NCI-H774 (cell line): ENCODE data around the gene PTPN7.
"Not testable (repeated sequence)": the region's sequence is repeated elsewhere in the genome, so short reads cannot be mapped to it uniquely, and the experiment has no call there.

ENCODE experiments used
- DNase-seq: peaks from one replicate; lab custom pipeline; 2025; lab: John Stamatoyannopoulos, UW

The PTPN7 gene

DNA sequence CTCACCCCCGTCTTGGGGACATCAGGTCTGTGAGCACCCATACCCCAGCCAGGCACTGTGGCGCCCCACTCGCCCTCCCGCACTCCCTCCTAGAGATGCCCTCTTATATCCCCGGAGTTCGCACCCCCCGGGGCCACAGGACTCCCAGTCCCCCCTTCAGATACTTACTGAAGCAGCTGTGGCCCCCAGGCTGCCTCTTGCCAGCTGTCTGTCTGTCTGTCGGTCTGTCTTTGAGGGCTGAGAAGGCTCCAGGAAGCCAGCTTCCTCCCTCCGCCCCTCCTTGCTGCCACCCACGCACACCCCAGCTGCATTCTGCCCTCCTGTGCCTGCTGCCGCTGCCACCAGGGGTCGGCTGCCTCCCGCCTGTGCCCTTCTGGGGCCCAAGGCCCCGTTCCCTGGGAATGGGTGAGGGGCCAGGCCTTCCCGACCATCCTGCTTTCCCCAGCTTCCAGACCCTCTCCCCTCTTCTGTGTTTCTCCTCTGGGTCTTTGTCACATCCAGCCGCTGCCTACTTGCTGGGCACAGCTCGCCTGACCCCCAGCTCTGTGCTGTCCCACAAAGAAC lies at the start of gene PTPN7:
Gene PTPN7 (minus strand): TSS at position 226 of the 564 bp plus-strand sequence. CDS start 1,200 bp downstream, outside the sequence.
- DNase-seq: no peak

DNA sequence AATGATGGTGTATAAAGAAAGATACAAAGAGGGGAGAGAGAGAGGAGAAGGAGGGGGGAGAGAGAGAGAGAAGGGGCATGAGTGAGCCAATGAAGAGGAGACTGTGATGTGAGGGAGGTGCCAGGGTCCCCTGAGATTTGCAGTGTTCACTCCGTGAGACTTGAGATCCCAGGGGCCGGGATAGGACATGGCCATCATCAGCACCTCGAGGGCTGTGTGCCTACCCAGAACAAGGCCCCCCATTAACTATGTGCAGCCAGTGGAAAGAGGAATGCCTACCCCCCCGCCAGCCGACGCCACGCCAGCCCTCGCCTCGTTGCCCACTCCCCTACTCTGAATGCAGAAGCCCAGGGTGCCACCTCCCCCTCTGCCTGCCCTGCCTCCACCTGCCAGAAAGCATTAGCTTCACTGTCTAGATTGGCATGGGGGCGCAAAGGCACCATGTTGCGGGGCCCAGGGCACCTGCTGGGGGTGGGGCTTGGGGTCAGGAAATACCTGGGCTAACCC lies 48.0 kb upstream of the PTPN7 start:
- no peak for DNase-seq

DNA sequence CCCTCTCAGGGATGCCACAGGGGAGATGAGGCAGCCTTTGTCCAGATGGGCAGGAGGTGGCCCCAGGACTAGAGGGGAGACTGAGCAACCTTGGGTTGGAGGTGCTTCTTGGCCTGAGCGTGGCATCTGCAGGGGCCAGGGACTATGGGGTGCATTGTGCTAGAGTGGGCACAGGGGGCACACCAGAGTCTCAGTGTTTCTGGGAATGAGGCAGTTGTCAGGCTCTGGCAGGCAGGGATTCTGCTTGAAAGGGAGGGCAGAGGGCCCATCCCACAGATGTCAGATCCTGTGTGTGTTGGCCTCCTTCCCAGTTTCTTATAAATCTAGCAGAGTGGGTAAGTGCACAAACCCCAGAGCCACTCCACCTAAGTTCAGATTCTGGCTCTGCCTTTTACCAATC lies 46.9 kb upstream of the PTPN7 start:
- no peak for DNase-seq

DNA sequence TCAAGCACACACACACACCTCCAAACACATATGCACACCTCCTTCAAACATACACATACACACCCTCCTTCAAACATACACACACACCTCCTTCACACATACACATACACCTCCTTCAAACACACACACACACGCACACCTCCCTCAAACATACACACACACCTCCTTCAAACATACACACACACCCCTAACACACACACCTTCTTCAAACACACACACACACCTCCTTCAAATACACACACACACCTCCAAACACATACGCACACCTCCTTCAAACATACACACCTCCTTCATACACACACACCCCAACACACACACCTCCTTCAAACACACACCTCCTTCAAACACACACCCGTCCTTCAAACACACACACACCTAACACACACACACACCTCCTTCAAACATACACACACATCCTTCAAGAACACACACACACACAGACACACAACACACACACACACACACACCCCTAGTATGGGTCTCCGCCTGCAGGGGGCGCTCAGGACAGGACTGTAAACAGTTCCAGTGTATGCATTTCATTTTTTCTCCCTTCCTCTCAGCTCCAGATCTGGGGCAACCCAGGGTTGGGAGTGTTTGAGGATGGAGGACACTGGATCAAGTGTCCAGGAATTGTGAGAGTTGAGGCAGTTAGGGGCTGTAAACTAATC lies 45.3 kb upstream of the PTPN7 start:
- no peak for DNase-seq

DNA sequence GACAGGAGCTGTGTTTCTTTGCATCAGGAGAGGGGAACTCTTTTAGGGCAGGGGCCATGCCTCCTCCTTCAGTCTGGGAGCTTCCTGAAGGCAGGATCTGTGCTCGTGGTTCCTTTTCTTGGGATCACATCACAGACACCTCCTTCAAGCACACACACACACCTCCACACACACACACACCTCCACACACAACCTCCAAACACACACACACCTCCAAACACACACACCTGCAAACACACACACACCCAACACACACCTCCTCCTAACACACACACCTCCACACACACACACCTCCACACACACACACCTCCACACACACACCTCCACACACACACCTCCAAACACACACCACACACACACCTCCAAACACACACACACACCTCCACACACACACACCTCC lies 43.7 kb upstream of the PTPN7 start:
- no peak for DNase-seq

DNA sequence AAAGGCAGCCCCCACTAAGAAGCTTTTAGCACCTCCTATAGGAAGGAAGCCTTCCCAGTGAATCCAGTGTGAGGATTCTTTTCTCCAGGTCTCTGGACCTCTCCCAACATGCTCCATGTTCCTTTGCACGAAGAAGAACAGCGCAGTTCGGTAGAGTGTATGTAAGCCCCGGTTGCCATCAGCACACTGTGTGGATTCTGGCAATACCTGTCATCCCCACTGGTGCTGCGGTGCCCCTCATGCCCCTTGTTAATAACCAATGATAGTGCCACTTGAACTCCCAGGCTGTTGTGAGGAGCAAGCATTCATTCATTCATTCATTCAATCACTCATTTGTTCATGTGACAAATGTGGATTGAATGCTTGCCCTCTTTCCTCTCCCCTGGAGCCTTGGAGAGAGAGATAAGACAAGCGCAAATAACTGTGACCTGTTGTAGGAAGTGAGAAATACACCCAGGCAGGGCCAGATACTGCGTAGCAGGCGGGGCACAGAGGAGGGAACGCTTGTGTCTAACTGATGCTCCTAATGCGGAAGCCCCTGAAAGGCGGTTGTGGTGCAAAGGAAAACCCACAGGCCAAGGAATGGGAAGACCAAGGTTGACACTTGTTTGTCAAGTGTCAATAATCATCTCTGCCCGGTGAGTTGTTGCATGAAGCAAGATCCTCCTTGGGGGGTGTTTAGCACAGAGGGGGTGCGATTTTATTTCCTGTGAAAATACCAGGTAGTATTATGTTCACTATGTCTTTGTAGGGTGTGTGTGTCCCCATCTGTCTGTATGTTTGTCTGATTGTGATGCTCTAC lies 43.0 kb upstream of the PTPN7 start:
- DNase-seq: no peak

DNA sequence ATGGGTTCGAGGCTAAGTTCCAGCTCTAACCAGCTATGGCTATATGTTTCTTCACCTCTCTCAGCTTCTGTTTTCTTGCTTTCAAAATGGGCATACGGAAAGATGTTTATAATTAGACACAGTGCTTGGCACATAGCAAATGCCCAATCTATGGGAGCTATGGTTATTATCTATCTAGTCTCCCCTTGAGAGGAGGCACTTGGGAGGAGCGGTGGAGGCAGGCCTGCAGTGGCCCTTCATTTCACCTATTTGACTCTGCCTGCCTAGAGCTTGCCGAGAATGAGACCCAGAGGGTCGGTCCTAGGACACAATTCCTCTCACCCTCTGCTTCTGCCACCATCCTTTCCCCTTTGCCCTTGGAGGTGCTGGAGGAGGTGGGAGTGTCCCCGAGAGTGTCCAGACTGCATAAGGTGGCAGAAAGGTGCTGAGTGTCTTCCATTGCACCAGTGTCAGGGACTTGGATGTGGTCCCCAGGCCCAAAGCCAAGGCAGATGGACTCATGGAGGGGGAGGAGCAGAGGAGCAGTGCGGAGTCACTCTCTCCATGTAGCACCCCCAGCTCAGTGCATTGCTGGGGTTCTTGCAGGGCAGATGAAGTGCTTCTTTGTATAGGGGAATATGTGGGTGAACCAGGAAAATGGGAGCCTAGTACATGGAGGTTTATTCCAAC lies 42.2 kb upstream of the PTPN7 start:
- DNase-seq: no peak

DNA sequence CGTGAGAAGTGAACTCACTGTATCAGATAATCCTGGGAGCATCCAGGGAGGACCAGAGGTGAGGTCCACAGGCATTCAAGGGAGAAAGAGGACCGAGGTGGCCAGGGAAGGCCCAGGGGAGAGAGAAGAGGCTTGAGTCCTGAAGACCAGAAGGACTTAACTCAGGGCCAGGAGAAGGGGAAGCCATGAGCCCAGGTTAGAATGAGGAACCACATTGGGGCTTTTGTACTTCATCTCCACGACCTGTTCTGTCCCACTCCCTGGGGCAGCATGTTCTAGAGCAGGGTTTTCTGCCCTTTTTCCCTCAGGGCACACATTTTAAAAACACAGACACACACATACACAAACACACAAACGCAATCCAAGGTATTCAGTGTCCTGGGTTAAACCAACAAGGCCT lies 41.6 kb upstream of the PTPN7 start:
- DNase-seq: no peak

DNA sequence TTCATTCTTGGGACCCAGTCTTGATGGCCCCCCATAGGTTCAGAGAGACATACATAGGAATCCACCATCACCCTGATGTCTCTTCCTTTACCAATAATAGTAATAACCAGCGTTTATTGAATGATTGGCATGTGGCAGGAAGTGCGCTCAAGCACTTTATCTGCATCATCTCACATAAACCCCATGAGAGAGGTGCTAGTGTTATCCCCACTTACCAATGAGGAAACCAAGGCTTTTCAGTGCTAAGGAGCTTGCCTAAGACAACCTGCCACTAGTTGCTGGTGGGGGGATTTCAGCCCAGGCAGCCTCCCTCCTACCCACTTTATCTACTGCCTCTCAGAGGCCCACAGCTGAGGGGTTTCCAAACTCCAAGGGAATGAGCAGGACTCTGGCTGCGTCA lies 40.9 kb upstream of the PTPN7 start:
- DNase-seq: no peak

DNA sequence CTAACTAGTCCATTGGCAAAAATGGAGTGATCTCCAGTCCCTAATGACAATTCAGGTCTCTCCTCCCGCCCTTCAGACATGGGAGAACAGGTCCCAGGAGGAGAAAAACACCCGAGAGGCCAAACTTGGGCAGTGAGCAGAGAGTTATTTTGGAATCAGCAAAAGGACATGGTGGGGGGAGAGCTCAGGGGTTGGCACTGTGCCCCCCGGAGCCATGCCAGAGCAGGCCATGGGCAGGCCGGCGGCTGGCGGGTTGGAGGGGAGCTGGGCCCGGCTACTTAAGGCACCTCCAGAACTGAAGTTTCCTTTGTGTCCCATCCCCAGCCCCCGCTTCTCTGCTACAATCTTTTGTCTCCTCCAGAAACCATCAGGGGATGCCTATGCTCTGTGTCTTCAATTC lies 40.3 kb upstream of the PTPN7 start:
- DNase-seq: no peak

DNA sequence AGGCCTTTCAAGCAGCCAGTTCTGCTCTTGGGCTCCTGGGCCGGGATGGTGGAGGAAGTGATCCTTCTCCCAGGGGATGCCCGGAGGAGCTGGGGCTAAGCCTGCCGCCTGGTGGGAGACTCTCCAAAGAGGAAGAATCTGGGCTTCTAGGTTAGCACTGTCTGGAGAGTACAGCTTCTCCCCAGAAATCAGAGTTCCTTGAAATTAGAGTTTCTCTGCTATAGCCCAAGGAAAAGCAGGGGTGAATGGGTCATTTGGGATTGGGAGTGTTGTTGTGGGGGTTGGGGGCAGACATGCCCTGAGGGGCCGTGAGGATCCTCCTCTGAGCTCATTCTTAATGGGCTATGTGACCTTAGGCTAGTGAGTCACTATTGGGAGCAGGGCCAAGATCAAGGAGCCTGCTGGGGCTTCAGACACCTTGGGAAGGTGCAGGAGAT lies 39.7 kb upstream of the PTPN7 start:
- no peak for DNase-seq

DNA sequence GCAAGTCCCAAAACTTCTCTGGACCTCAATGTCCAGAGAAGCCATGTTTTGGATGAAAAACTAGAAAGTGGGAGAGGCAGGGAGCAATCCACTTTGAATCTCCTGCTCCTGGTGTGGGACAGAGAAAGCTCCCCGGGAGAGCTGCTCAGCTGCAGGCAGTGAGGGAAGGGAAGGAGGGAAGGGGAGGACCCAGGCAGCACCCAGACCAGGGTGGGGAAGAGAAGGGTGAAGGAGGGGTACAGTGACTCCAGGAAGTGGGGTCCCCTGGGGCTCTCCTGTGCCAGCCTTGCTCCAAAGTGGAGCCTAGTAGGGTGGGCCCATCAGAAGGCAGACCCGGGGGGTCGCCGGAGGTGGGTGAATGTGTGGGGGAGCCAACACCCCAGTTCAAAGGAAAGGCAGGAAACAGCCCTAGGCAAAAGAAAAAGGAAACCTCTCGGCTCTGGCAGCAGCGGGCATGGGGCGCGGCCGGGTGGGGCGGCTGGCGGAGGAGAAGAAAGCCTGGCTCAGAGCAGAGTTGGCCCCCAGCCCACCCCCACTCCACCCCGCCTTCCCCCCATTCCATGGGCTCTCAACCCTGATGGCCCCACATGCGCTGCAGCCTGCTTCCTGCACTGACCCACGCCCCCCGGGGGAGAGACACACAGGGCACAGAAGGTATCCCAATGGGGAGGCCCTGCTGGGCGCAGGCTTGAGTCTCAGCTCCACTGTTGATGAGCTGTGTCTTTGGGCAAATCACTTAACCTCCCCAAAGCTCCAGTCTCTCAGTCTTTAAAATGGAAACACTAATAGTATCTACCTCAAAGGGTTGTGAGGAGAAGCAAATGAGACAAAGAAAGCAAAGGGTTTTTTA lies 38.9 kb upstream of the PTPN7 start:
- no peak for DNase-seq

DNA sequence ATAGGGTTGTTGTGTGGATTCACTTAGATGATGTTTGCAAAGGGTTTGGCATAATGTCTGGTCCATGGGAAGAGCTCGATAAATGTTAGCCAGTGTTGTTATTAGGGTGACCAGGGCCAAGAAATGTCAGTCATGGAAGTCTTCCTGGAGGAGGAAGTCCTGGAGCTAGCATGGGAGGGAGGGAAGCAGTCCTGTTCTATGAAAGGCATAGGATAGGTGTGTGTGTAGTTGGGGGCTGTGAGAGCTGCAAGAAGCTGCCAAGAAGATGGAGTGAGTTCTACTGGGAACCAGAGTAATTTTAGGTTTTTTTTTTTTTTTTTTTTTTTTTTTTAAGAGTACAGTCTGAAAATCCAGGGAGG lies 37.9 kb upstream of the PTPN7 start:
- no peak for DNase-seq

DNA sequence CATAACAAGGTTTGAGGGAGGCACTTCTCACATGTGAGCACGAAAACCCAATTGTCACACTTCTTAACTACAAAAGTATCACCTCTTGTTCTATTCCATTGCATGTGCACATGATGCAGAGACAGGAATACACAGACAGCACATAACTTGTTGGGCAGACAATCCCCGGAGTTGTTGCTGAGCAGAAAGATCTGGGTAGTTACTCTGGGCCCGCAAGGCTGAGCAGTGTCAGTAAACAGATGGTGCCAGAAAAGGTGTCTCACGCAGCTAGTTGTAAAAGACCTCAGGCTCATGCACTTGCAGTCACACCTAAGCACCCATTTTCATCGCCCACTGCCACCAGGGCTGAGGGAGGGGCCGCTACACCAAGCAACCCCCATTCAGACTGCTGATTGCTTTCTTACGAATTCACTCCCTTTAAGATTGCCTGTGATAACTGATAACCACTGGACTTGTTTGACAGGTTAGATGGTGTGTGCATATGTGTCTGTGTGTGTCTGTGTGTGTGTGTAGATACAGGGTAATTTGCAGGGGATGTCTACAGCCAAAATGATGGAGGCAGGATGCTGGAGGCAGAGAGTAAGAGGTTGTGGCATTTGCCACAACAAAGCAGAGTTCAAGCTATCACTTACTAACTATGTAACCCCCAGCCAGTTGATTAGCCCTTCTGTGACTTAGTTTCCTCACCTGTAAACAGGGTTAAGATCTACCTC lies 37.4 kb upstream of the PTPN7 start:
- DNase-seq: no peak

DNA sequence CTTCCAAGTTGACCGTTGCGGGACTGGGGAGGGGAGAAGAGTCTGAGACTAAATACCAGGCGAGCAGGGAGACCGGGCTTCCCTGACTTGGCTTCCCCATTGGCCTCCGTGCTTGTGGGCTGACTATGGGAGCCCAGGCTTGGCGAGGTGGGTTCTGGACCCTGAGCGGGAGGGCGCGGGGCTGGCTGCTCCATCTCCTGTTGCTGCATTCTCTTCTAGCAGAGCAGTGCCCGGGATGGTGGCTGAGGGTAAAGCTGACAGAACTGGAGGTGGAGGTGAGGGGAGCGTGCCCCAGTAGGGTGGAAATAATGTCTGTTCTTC lies 33.9 kb upstream of the PTPN7 start:
- DNase-seq: no peak

DNA sequence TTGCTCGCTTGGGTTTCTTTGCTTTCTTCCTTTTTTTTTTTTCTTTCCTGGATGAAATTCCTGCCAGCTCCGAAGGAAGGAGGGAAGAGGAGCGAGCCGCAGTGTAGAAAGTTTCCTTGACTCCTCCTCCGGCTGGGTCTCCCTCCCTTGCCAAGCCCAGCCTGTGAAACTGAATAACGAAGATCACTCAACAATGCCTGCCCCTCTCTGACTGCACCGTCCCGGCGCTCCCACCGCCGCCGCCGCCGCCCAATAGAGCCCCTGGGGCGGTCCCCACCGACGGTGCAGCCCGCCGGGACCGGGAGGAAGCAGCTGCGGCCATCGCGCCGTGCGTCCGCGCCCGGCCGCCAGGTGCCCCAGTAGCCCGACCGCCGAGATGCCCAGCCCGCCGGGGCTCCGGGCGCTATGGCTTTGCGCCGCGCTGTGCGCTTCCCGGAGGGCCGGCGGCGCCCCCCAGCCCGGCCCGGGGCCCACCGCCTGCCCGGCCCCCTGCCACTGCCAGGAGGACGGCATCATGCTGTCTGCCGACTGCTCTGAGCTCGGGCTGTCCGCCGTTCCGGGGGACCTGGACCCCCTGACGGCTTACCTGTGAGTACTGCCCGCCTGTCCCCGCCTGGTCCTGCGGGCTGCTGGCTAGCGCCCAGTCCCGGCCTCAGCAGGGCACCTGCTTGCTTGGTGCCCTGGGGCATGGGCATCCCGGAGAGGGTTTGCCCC lies 33.4 kb upstream of the PTPN7 start, which contains the start of gene LGR6:
Gene LGR6 (plus strand): TSS at position 186 of the 714 bp plus-strand sequence. CDS start 191 bp downstream, at position 377.
- no peak for DNase-seq

DNA sequence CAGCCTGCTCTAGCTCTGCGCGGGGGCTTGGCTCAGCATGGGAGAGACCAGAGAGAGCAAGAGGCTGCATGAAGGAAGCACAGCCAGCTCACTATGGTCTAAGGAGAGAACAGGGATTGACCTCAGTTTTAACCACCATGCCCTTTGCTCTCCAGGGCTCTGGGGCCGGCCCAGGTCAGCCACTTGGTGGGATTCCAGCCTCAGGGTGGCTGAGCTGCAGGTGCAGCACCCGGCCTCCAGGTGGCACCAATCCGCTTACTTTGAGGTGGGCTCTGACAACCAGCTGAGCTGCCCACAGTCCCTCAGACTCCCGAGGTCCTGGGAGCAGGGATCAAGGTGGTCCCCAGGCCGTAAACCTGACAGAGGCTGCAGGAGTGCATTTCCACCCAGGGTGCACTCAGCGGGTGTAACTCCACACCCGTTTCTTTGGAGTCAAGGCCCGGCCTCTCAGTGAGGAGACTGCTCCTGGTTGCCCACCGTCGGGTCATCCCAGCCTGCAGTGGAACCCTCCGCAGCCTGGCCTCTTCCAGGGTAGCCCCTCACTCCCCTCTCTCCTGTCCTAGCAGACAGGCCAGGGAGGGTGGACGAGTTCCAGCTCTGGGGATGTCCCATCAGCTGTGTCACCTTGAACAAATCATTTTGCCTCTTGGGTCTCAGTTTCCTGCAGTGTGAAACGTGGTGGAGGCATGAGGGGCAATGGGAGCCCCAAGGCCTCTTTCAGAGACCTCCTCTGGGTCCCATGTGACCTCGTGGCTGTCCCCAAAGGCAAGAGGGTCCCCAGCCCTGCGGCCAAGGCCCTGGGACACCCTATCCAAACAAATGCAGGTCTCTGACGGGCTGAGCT lies 32.6 kb upstream of the PTPN7 start:
- DNase-seq: no peak

DNA sequence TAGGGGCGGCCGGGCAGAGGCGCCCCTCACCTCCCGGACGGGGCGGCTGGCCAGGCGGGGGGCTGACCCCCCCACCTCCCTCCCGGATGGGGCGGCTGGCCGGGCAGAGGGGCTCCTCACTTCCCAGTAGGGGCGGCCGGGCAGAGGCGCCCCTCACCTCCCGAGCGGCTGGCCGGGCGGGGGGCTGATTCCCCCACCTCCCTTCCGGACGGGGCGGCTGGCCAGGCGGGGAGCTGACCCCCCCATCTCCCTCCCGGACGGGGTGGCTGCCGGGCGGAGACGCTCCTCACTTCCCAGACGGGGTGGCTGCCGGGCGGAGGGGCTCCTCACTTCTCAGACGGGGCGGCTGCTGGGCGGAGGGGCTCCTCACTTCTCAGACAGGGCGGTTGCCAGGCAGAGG lies 31.0 kb upstream of the PTPN7 start:
- DNase-seq: not testable (repeated sequence)

DNA sequence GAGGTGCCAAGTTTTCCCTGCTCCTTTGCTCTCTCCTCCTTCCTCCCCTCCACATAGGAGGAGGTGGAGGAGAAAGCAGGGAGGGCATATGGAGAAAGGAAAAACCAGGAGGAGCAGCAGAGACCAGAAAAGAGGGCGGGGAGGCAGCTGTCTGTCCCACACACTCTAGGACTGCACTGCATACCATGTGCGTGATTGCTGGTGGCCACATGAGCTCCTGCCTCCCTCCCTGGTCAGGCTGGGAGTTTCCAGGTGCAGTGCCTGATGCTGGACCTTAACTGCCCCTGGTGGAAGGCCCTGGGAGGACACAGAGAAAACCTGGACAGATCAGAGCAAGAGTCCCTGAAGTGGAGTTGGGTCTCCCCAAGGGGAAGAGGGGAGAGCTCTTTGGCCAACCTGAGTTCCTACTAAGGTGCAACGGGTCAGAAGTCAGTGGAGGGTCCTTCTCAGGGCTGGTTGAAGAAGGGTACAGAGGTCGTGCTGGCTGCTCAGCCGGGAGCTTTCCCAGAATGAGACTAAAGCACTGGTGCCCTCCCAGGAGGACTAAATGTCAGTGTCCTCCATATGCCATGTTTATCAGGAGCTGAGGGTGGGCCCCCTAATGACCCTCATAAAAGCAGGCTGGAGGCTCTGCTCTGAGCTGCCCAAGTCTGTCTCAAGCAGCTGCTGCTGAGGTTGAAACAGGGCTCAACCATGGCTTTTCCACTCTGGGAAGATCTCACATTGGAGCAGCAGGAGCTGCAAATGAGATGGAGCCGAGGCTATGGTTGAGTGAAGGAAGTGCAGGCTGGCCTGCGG lies 29.7 kb upstream of the PTPN7 start:
- DNase-seq: no peak
